Measurements from ENCODE around the gene PRKAA1. TPM values are rescaled to one million over a fixed set of nuclear protein-coding genes. Genes with fewer than 3 reads are reported as not detected.
"Not testable (repeated sequence)": the region's sequence is repeated elsewhere in the genome, so short reads cannot be mapped to it uniquely, and the experiment has no call there.

Gene PRKAA1
- total RNA-seq, 1 donor: 115 TPM

GRCh38 chr5:40797273-40798011, 732 bp downstream of the PRKAA1 start:
- H3K4me3 ChIP-seq (ENCODE audit: low read depth, low read length): peak overlapping the region; percentile 95
- no peak for TF ChIP-seq CTCF (IDR thresholded peaks at IDR 0.05; ENCODE audit: insufficient read depth, low read length)
- DNase-seq (ENCODE audit: low read depth): peak; percentile 59

GRCh38 chr5:40796487-40796889, 1.7 kb downstream of the PRKAA1 start:
- DNase-seq (ENCODE audit: low read depth): peak; percentile 85
- TF ChIP-seq CTCF (IDR thresholded peaks at IDR 0.05; ENCODE audit: insufficient read depth, low read length): no peak
- peak overlapping the region; percentile 95 for H3K4me3 ChIP-seq (ENCODE audit: low read depth, low read length)

- not testable (repeated sequence) for H3K4me3 ChIP-seq (ENCODE audit: low read depth, low read length); DNase-seq (ENCODE audit: low read depth)
These were observed 3.3 kb downstream of the PRKAA1 start for GRCh38 chr5:40794877-40795276.

- DNase-seq (ENCODE audit: low read depth); H3K4me3 ChIP-seq (ENCODE audit: low read depth, low read length): not testable (repeated sequence)
These were observed 3.8 kb downstream of the PRKAA1 start for GRCh38 chr5:40794340-40794739.

- not testable (repeated sequence) for H3K4me3 ChIP-seq (ENCODE audit: low read depth, low read length); DNase-seq (ENCODE audit: low read depth)
These were observed 5.5 kb downstream of the PRKAA1 start for GRCh38 chr5:40792691-40793090.

- peak; percentile 15 for DNase-seq (ENCODE audit: low read depth)
- H3K4me3 ChIP-seq (ENCODE audit: low read depth, low read length): no peak overlapping the region
- no peak for TF ChIP-seq CTCF (IDR thresholded peaks at IDR 0.05; ENCODE audit: insufficient read depth, low read length)
These were observed 6.4 kb downstream of the PRKAA1 start for GRCh38 chr5:40791715-40792139.

GRCh38 chr5:40790947-40791593, 7.1 kb downstream of the PRKAA1 start:
- no peak overlapping the region for H3K4me3 ChIP-seq (ENCODE audit: low read depth, low read length)
- TF ChIP-seq CTCF (IDR thresholded peaks at IDR 0.05; ENCODE audit: insufficient read depth, low read length): no peak
- DNase-seq (ENCODE audit: low read depth): peak; percentile 40

GRCh38 chr5:40788941-40789340, 9.2 kb downstream of the PRKAA1 start:
- not testable (repeated sequence) for DNase-seq (ENCODE audit: low read depth)

GRCh38 chr5:40787986-40788385, 10.2 kb downstream of the PRKAA1 start:
- DNase-seq (ENCODE audit: low read depth): no peak
- H3K4me3 ChIP-seq (ENCODE audit: low read depth, low read length): no peak overlapping the region
- no peak for TF ChIP-seq CTCF (IDR thresholded peaks at IDR 0.05; ENCODE audit: insufficient read depth, low read length)

More at GRCh38 chr5:40788941-40789340, 9.2 kb downstream of the PRKAA1 start:
- not testable (repeated sequence) for H3K4me3 ChIP-seq (ENCODE audit: low read depth, low read length)

- DNase-seq (ENCODE audit: low read depth); H3K4me3 ChIP-seq (ENCODE audit: low read depth, low read length): not testable (repeated sequence)
These were observed 11.5 kb downstream of the PRKAA1 start for GRCh38 chr5:40786664-40787063.
